Hematopoietic multipotent progenitor cell treated with erythropoietin and hydrocortisone succinate and interleukin-3 and kit ligand, for 4 days (in vitro differentiated cells): ENCODE measurements around the gene TLL1.

Experiments used
- DNase-seq: peaks from one replicate; pipeline ENCODE4 v3.0.0-alpha.2; 2015

The TLL1 gene

GRCh38 chr4:166066936-166067335 is 193.9 kb downstream of the TLL1 start:
- DNase-seq, result no peak

- DNase-seq, result no peak
These were observed 194.9 kb downstream of the TLL1 start for GRCh38 chr4:166067915-166068314.

GRCh38 chr4:166073783-166074182 is 200.7 kb downstream of the TLL1 start:
- no peak for DNase-seq

DNA sequence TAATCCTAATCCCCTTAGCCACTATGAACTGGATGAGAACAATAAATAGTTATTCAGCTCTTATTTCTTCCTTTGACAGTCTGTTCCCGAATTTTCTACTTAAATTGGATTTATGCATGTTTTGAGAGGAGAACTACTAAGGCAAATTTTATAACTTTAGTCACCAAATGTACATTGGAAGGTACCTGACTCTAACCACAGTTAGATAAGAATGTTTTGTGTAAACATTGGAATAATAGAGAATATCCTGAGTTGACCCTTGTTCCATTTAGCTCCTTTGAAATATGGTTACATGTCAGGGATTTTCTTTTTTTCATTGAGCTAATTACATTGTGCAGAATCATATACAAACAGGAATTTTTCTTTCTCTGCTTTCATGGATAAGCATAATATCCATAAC is 202.6 kb downstream of the TLL1 start:
- DNase-seq, result no peak

DNA sequence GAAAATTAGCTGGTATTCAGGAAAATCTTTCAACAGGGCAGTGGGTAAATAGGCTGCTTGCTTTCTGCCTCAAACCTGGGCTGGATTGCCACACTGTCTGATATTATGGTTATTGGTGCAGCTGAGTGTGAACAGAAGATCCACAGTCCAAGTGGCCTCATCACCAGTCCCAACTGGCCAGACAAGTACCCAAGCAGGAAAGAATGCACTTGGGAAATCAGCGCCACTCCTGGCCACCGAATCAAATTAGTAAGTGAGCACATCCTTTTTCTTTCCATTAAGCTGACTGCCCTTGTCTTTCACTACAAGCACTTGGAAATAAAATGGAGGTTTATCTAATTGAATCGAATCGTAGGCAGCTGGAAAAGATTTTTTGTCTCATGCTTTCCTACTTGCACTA is 204.7 kb downstream of the TLL1 start:
- no peak for DNase-seq

- DNase-seq, result no peak
These were observed 205.3 kb downstream of the TLL1 start for GRCh38 chr4:166078383-166078782.

DNA sequence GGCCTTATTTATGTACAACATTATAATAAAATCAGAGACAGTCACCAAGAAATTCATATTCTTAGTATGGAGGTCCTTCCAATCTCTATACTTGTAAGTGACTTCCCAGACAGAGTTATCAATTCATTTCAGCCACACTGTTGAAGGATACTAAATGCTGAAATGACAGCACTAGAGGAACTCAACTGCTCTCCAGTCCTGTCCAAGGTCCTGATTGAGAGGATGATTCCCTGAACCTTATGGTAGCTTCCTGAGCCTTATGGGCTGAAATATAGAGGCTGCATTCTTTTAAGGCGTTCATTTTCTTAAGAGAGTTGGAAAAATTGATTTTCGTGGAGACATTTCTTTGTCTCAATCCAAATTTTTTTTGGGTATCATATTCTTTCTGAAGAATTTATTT is 205.9 kb downstream of the TLL1 start:
- peak; percentile 10 for DNase-seq

- no peak for DNase-seq
These were observed 214.5 kb downstream of the TLL1 start for GRCh38 chr4:166087569-166087968.

DNA sequence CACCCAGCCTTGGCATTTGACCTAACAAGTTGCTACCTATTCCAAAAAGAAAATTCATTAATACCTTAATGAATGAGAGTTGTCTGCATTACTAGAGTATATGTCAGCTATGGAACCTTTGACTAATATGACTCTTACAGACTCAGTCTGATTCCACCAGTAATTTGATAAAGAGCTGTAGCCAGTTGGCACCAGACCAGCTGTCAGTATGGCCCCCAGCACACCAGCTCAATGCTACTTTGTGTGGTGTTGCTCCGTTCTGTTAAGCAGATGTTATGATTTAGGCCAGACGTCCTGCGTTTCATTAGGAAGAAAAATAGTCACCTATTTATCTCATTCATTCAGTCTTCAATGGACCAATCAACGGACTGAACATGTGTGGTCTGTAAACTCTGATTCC is 215.5 kb downstream of the TLL1 start:
- no peak for DNase-seq

GRCh38 chr4:166091146-166091545 is 218.1 kb downstream of the TLL1 start:
- no peak for DNase-seq

DNA sequence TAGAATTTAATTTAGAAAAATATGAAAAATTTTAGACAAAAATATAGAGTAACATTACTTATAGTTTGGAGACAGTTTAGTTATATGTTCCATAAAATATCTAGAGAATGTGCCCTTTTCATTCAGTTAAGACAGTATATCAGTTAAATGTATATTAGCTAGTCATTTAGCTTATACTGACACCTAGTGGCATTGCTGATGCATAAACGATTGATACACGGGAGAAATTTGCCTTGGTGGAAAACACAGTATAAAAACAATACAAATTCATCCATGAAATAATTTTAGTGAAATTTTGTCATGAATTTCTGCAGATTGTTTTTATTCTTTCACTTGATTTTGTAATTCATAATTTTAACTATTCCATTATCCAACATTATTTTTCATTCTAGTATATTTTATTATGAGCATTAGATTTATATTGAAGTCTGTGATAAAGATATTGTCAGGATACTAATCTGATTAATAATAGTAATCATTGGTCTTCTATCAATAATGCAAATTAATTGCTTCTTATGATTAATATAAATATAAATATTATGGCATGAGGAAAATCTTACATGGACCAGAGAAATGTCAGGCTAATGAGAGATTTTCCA is 219.0 kb downstream of the TLL1 start:
- DNase-seq, result peak; percentile 70

- DNase-seq, result no peak
These were observed 219.8 kb downstream of the TLL1 start for GRCh38 chr4:166092797-166093290.

DNA sequence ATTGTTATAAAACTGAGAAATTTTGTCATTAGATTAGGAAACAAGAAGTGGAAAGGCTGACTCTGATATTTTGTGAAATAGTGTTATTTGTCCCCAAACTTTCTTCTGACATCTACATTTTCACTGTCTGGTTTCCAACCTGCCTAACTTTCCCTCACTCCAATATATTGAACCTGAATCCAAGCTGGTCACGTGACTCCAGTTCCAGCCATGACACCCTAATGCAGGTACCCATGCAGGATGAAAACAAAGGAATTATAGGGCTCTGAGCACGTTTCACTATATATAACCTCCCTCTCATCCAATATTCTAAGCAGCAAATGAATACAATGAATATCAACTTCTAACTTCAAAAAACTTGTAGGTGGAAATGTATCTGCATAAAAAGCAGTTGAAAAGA is 231.6 kb downstream of the TLL1 start:
- DNase-seq, result no peak

DNA sequence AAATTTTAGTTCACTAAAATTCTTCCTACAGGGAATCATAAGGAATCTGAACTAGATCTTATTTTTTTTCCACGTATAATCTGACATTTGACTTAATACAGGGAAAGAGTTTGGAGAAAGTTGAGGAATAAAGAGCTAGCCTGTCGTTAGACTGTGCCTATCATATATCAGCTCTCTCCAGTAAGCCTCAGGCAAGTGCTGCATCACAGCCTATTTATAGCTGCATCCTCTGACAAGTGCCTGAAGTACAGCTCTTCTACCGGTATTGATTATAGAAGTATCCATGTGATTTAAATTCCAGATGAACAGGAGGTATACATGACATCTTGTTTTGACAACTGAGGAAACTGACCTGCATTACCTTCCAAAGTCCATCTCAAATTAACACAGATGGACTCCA is 248.9 kb downstream of the TLL1 start:
- DNase-seq, result no peak

DNA sequence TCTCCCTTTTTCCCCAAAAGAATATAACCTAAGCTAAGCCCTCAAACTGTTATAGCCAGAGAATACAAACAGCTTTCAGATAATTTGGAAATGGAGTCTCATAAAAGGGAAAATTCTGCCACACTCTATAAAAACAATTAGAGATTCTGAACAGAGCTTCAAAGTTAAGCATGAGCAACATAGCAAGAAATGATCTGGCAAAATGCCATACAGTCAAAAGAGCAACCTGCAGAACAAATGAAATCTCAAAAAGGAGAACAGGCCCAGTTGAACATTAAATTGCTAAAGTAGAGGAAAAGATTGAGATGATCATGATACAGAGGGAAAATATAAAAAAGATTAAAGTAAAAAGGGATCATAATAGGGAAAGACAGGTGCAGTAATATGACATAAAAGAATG is 250.5 kb downstream of the TLL1 start:
- no peak for DNase-seq

GRCh38 chr4:166128403-166128802 is 255.4 kb downstream of the TLL1 start:
- no peak for DNase-seq

DNA sequence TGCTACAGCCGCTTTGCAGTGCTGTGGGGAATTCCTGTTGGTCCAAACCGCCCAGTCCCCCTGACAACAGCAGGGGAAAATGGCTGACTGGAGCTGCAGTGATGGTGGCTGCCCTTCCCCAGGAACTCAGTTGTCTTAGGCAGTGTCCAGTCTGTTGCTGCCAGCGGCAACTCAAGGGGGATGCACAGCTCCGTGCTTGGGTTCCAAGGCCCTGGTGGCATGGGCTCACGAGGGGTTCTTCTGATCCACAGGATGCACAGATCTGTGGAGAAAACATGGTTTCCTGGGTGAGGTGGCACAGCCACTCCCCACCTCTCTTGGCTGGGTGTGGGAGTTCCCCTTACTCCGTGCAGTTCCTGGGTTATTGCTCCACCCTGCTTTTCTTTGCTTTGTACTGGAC is 261.2 kb downstream of the TLL1 start:
- no peak for DNase-seq

DNA sequence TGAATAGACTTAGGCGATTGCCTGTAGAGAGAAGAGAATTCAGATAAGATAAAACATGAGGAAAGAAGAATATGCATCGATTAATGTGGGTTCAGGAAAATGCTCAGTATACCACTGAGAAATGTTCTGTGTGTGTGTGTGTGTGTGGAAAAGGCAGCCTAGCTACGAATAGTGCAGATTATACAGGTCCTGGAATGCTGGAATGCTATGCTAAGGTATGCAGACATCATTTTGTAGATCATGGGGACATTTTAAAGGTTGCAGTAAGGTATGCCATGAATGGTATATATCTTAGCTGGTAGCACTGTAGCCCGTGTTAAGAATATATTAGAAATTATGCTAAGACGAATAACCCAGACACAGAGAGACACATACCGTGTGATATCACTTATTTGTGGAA is 267.9 kb downstream of the TLL1 start:
- DNase-seq, result no peak

DNA sequence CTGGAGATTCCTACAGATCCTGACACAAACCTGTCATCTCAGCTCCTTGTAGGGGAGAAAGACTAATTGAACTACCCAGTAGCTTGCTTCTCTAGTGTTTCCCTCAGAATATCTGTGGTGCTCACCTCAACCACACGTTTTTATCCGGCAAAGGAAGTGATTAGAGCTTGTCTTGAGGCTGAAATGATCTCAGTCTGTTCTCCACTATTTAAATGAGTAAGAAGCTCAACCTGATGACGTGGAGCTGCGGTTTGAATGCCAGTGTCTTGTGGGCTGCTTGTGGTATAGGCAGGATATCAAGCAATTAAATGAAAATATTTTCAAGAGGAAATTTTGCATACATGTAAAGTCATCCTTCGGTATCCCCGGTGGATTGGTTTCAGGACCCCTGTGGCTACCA is 270.2 kb downstream of the TLL1 start:
- DNase-seq, result no peak

GRCh38 chr4:166144607-166145006 is 271.6 kb downstream of the TLL1 start:
- no peak for DNase-seq

GRCh38 chr4:166146806-166147540 is 273.9 kb downstream of the TLL1 start:
- DNase-seq, result no peak
